GM12878 (cell line): ENCODE measurements around the gene MSH3.

Source experiments
- CTCF ChIP-seq, 3 experiments: IDR thresholded peaks in 2 of 3; conservative IDR thresholded peaks in 1 of 3; 2 replicates each; pipeline ENCODE4 v1.5.1; 2011; ENCODE audit warnings: low read depth in 3 of 3, low read length in 3 of 3, mild to moderate bottlenecking in 3 of 3, control low read depth in 2 of 3, moderate library complexity in 2 of 3, inconsistent platforms in 1 of 3, mixed read lengths in 1 of 3; ENCODE audit not compliant: control insufficient read depth in 2 of 3, insufficient read depth in 1 of 3; ENCODE audit errors: extremely low read depth in 1 of 3
- JUNB ChIP-seq: IDR thresholded peaks from 2 replicates; pipeline ENCODE4 v1.6.1; 2016; ENCODE audit warnings: antibody characterized with exemption, mild to moderate bottlenecking
- MXI1 ChIP-seq: fragments of 150-350 bp; IDR thresholded peaks from 2 replicates; pipeline ENCODE4 v1.6.1; 2011; ENCODE audit warnings: low read depth, mild to moderate bottlenecking, inconsistent platforms, low read length, improper control_type of control experiment
- POLR2A ChIP-seq: IDR thresholded peaks from 2 replicates; pipeline ENCODE4 v1.6.1; 2011; ENCODE audit warnings: low read depth, mild to moderate bottlenecking, low read length
- POLR2AphosphoS5 ChIP-seq: IDR thresholded peaks from 2 replicates; pipeline ENCODE4 v1.6.1; 2011; ENCODE audit warnings: mild to moderate bottlenecking, low read length, inconsistent platforms
- SIN3A ChIP-seq: IDR thresholded peaks from 2 replicates; pipeline ENCODE4 v1.6.1; 2012; ENCODE audit warnings: low read depth, low read length, improper control_type of control experiment
- SMC3 ChIP-seq: IDR thresholded peaks from 2 replicates; pipeline ENCODE4 v1.6.1; 2011; ENCODE audit warnings: low read length, improper control_type of control experiment, borderline replicate concordance
- SPI1 ChIP-seq: IDR thresholded peaks from 2 replicates; pipeline ENCODE4 v1.6.1; 2011; ENCODE audit warnings: low read depth, mild to moderate bottlenecking, low read length, moderate library complexity, borderline replicate concordance; ENCODE audit not compliant: insufficient read depth
- SUZ12 ChIP-seq: fragments of 200-600 bp; sonication (generic); IDR thresholded peaks from one replicate; pipeline ENCODE4 v1.6.1; 2018; ENCODE audit warnings: antibody characterized with exemption, mild to moderate bottlenecking; ENCODE audit not compliant: unreplicated experiment
- TF ChIP-seq, protein P1 (sequence below): fragments of 450-650 bp; IDR thresholded peaks from 2 replicates; pipeline ENCODE4 v1.6.1; 2018; ENCODE audit warnings: mild to moderate bottlenecking, low read depth, moderate library complexity; ENCODE audit not compliant: partially characterized antibody

DNA sequence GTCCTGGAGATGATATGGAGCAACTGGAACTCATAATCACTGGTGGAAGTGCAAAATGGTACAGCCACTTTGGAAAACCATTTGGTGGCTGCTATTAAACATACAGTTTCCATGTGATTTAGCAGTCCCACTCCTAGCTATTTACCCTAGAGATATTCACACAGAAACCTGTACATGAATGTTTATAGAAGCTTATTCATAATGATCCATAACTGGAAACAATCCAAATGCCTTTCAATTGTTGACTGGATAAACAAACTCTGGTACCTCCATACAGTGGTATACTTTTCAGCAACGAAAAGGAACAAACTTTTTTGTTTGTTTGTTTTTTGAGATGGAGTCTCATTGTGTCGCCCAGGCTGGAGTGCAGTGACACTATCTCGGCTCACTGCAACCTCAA, 258.0 kb downstream of the MSH3 start:
- TF ChIP-seq SUZ12 (no peak), POLR2AphosphoS5 (no peak), SMC3 (no peak), CTCF (IDR thresholded peaks at IDR 0.05 in 2 of 3, conservative IDR thresholded peaks at IDR 0.05 in 1 of 3; ENCODE audit: control insufficient read depth in 2 of 3, extremely low read depth in 1 of 3, insufficient read depth in 1 of 3, low read depth in 3 of 3, low read length in 3 of 3) (no peak), SPI1 (no peak), JUNB (no peak), POLR2A (no peak), MXI1 (no peak), SIN3A (no peak)
- TF ChIP-seq, protein P1, sequence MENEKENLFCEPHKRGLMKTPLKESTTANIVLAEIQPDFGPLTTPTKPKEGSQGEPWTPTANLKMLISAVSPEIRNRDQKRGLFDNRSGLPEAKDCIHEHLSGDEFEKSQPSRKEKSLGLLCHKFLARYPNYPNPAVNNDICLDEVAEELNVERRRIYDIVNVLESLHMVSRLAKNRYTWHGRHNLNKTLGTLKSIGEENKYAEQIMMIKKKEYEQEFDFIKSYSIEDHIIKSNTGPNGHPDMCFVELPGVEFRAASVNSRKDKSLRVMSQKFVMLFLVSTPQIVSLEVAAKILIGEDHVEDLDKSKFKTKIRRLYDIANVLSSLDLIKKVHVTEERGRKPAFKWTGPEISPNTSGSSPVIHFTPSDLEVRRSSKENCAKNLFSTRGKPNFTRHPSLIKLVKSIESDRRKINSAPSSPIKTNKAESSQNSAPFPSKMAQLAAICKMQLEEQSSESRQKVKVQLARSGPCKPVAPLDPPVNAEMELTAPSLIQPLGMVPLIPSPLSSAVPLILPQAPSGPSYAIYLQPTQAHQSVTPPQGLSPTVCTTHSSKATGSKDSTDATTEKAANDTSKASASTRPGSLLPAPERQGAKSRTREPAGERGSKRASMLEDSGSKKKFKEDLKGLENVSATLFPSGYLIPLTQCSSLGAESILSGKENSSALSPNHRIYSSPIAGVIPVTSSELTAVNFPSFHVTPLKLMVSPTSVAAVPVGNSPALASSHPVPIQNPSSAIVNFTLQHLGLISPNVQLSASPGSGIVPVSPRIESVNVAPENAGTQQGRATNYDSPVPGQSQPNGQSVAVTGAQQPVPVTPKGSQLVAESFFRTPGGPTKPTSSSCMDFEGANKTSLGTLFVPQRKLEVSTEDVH, result no peak
